Measurements from ENCODE around the gene FBXL13.

DNA sequence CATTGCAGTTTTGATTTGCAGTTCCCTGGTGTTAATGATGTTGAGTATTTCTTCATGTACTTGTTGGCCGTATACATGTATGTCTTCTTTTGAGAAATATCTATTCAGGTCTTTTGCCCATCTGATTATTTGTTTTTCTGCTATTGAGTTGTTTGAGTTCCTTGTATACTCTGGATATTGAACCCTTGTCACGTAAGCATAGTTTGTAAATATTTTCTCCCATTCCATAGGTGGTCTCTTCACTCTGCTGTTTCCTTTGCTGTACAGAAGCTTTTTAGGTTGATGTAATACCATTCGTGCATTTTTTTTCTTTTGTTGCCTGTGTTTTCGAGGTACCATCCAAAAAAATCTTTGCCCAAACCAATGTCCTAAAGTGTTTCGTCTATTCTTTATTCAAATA lies 205.4 kb downstream of the FBXL13 start:
- TF ChIP-seq POLR2AphosphoS5 (IDR thresholded peaks at IDR 0.05; ENCODE audit: low read depth, low read length): no peak
- TF ChIP-seq, protein P1, sequence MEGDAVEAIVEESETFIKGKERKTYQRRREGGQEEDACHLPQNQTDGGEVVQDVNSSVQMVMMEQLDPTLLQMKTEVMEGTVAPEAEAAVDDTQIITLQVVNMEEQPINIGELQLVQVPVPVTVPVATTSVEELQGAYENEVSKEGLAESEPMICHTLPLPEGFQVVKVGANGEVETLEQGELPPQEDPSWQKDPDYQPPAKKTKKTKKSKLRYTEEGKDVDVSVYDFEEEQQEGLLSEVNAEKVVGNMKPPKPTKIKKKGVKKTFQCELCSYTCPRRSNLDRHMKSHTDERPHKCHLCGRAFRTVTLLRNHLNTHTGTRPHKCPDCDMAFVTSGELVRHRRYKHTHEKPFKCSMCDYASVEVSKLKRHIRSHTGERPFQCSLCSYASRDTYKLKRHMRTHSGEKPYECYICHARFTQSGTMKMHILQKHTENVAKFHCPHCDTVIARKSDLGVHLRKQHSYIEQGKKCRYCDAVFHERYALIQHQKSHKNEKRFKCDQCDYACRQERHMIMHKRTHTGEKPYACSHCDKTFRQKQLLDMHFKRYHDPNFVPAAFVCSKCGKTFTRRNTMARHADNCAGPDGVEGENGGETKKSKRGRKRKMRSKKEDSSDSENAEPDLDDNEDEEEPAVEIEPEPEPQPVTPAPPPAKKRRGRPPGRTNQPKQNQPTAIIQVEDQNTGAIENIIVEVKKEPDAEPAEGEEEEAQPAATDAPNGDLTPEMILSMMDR (IDR thresholded peaks at IDR 0.05): no peak
